Stimulated activated CD8-positive, alpha-beta memory T cell treated with anti-CD3 and anti-CD28 coated beads, Interleukin-12 subunit alpha, Interleukin-12 subunit beta, amount 100 ng/mL, for 1 hour (primary cell): ENCODE data around the gene RAMP3.

ENCODE experiments used
- DNase-seq: peaks from one replicate; pipeline ENCODE4 v3.0.0-alpha.2; 2020; ENCODE audit warnings: low read depth

Gene RAMP3

DNA sequence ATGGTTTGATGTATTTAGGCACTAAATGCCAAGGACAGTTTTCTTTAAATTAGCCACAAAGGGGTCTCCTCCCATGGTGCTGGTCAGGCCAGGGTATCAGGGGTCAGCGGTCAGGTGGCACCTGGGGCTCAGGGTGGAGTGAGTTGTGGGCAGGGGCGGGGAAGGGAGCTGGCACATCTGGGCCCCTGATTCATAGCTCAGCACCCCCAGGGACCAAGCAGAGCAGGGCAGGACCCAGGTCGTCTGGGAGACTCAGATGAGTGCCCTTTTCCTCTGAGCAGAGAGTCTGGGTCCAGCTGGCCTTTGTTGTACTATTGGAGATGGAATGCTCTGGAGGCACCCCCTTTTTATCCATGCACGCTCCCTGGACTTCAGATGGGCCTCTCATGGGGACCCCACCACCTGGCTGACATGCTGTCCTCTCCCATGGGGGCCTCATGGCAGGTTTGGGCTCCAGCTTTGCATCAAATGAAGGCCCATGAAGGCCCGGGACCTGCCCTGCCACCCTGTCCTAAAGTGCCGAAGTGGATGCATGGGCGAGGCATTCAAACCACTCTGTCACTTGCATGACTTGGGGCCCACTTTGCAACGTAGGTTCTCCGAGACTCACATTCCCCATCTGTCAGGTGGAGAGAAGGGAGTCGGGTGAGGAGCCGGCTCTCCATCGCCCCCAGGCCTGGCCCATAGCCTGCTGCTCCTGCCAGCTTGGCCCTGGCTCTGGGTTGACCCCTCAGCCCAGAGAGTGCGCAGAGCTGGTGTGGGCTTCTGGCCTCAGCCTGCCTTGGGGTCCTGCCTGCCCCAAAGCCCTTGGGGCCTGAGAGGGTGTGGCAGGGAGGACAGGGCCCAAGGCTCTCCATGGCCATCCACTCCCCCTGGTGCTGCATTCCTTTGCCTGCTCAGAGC is 66.4 kb downstream of the RAMP3 start:
- no peak for DNase-seq

GRCh38 chr7:45224832-45225231 is 67.2 kb downstream of the RAMP3 start:
- no peak for DNase-seq

- no peak for DNase-seq
These were observed 67.8 kb downstream of the RAMP3 start for GRCh38 chr7:45225311-45225947.

DNA sequence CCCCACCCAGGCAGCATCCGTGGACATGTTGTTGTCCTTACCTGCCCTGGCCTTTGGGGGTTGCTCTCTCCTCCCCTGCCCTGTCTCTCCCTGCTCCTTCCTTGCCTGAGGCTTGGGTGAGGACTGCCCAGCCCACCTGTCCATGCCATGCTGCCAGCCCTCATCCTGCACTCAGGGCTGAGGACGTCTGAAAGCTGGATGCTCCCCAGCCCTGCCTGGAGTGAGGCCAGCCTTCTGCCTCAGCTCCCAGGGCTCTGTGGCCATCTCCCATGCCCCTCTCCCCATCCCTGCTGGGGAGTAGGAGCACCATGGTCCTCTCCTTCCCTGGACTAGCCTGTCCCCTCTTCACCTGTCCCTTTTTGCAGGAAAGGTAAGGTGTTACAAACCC is 68.4 kb downstream of the RAMP3 start:
- no peak for DNase-seq

- DNase-seq = no peak
These were observed 71.7 kb downstream of the RAMP3 start for GRCh38 chr7:45229156-45229920.

GRCh38 chr7:45230083-45230482 is 72.5 kb downstream of the RAMP3 start:
- DNase-seq = no peak

GRCh38 chr7:45230611-45231165 is 73.1 kb downstream of the RAMP3 start:
- no peak for DNase-seq

DNA sequence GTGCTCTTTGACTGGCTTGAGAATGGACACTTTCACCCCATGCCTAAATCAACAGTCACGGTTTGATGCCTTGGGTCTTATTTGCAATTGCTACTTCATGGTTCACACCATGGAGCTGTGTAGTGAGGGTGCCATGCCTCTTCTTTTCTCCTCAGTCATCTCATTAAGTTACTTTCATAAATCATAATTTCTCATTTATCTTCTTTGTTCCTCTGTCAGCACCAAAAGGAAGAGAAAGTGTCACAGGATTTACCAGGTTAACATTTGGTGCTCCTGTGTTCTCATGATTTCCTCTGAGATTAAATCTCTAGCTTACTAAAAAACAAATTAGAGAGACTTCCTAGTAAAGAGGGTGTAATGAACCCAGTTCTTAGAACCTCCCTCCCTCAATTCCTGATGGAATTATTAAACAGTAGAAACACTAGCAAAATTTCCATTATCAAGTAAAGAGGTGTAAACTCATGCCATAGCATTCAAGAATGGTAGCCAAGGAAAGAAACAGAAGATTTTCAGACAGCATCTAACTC is 75.7 kb downstream of the RAMP3 start:
- DNase-seq = no peak
